Measurements from ENCODE around the gene TRIOBP. TPM values are rescaled to one million over a fixed set of nuclear protein-coding genes. Genes with fewer than 3 reads are reported as not detected.
"Not testable (repeated sequence)": the region's sequence is repeated elsewhere in the genome, so short reads cannot be mapped to it uniquely, and the experiment has no call there.

The TRIOBP gene
- total RNA-seq, 1 experiment from 2014 or later: 170 TPM

DNA sequence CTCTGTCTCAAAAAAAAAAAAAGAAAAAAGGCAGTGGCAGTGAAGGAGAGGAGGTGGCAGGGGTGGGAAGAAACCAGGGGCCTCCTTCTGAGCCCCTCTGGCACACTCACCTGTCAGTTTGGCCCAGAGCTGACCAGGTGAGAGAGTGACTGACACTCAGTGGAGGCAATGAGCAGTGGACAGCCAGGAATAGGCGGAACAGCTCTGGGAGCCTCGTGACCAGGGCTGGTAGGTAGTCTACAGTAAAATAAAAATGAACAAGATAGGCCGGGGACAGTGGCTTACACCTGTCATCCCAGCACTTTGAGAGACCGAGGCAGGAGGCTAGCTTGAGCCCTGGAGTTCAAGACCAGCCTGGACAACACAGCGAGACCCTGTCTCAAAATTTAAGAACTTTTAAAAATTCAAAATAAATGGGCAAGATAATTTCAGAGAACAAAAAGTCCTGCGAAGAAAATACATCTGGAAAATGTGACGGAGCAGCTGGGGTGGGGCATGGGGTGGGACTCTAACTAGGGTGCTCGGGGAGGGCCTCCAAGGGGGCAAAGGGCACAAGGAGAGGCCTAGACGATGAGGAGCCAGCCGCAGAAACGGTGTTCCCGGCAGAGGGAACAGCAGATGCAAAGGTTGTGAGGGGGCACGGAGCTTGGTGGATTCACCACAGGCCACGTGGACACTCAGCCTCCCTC lies 42.1 kb upstream of the TRIOBP start:
- no peak overlapping the region for H3K4me3 ChIP-seq
- peaks cover 3% of the 10 kb centered on the region for H4K20me1 ChIP-seq (ENCODE audit: insufficient read depth)
- no peaks in the 10 kb centered on the region for H3K9me2 ChIP-seq (ENCODE audit: insufficient read depth)
- TF ChIP-seq EZH2 (IDR thresholded peaks at IDR 0.05; ENCODE audit: low read depth): no peak
- TF ChIP-seq, protein P1, sequence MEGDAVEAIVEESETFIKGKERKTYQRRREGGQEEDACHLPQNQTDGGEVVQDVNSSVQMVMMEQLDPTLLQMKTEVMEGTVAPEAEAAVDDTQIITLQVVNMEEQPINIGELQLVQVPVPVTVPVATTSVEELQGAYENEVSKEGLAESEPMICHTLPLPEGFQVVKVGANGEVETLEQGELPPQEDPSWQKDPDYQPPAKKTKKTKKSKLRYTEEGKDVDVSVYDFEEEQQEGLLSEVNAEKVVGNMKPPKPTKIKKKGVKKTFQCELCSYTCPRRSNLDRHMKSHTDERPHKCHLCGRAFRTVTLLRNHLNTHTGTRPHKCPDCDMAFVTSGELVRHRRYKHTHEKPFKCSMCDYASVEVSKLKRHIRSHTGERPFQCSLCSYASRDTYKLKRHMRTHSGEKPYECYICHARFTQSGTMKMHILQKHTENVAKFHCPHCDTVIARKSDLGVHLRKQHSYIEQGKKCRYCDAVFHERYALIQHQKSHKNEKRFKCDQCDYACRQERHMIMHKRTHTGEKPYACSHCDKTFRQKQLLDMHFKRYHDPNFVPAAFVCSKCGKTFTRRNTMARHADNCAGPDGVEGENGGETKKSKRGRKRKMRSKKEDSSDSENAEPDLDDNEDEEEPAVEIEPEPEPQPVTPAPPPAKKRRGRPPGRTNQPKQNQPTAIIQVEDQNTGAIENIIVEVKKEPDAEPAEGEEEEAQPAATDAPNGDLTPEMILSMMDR (conservative IDR thresholded peaks at IDR 0.05): no peak
- no peak overlapping the region for H3K4me2 ChIP-seq
- no peaks in the 10 kb centered on the region for H3K27me3 ChIP-seq (ENCODE audit: insufficient read depth, low read depth)
- no peaks in the 10 kb centered on the region for H3K9me3 ChIP-seq (ENCODE audit: insufficient read depth, low read depth)
- H3K27ac ChIP-seq: no peak overlapping the region
- ChIA-PET POLR2A (ENCODE audit: unreplicated experiment) (interaction anchor here (0.5 to 0.6 kb wide), 2 partner anchors 153 to 225 kb away, joined by 3 to 4 read pairs; partner anchors contain the start of gene GCAT), CTCF (interaction anchor here (0.6 kb wide), 1 partner anchor 971 kb away, joined by 3 read pairs; no protein-coding TSS in a partner anchor)
- no peak overlapping the region for H2AFZ ChIP-seq
- DNase-seq: no peak
- intact Hi-C loops (cut with micrococcal nuclease; ENCODE audit: unreplicated experiment): no loop called here
- peaks cover 7% of the 10 kb centered on the region for H3K79me2 ChIP-seq (ENCODE audit: low read depth)
- 0 out of 2 replicates have a peak, but pooled peaks cover 5% of the 10 kb centered on the region for H3K36me3 ChIP-seq (ENCODE audit: low read depth)
- peaks cover 11% of the 10 kb centered on the region for H3K4me1 ChIP-seq (replicated peaks; ENCODE audit: insufficient read depth)
- H3F3A ChIP-seq (ENCODE audit: insufficient read depth, low read depth): peaks cover 22% of the 10 kb centered on the region
- no TSS peak for BruUV-seq (replicated peaks)

DNA sequence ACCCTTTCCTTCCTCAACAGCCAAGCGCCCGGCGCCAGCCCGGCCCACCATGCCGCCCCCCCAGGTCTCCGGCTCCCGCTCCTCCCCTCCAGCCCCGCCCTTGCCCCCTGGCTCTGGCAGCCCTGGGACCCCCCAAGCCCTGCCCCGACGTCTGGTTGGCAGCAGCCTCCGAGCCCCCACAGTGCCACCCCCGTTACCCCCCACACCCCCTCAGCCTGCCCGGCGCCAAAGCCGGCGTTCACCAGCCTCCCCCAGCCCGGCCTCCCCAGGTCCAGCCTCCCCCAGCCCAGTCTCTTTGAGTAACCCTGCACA lies 41.6 kb upstream of the TRIOBP start:
- Histone ChIP-seq H4K20me1 (ENCODE audit: insufficient read depth) (peaks cover 8% of the 10 kb centered on the region), H3K9me2 (ENCODE audit: insufficient read depth) (no peaks in the 10 kb centered on the region), H3K79me2 (ENCODE audit: low read depth) (peaks cover 12% of the 10 kb centered on the region), H2AFZ (no peak overlapping the region), H3K9me3 (ENCODE audit: insufficient read depth, low read depth) (no peaks in the 10 kb centered on the region), H3K27ac (no peak overlapping the region), H3K4me2 (no peak overlapping the region), H3F3A (ENCODE audit: insufficient read depth, low read depth) (peaks cover 25% of the 10 kb centered on the region), H3K4me1 (replicated peaks; ENCODE audit: insufficient read depth) (peaks cover 16% of the 10 kb centered on the region), H3K4me3 (no peak overlapping the region), H3K36me3 (ENCODE audit: low read depth) (0 out of 2 replicates have a peak, but pooled peaks cover 5% of the 10 kb centered on the region), H3K27me3 (ENCODE audit: insufficient read depth, low read depth) (no peaks in the 10 kb centered on the region)
- TF ChIP-seq, protein P1 (conservative IDR thresholded peaks at IDR 0.05): no peak
- TF ChIP-seq EZH2 (IDR thresholded peaks at IDR 0.05; ENCODE audit: low read depth): no peak
- intact Hi-C loops (cut with micrococcal nuclease; ENCODE audit: unreplicated experiment): no loop called here
- DNase-seq: no peak
- ChIA-PET CTCF (no interaction called here), POLR2A (ENCODE audit: unreplicated experiment) (no interaction called here)
- no TSS peak for BruUV-seq (replicated peaks)

DNA sequence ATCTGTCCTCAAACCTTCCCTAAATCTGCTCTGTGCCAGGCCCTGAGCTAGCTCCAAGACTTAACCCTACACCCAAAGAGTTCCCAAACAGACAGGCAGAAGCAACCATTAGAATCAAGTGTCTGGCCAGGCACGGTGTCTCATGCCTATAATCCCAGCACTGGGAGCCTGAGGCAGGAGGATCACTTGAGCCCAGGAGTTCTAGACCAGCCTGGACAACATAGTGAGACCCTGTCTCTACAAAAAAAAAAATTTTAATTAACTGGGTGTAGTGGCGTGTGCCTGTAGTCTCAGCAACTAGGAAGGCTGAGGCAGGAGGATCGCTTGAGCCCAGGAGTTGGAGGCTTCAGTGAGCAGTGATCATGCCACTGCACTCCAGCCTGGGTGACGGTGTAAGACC lies 40.3 kb upstream of the TRIOBP start:
- H3K9me2 ChIP-seq (ENCODE audit: insufficient read depth); DNase-seq; H3K9me3 ChIP-seq (ENCODE audit: insufficient read depth, low read depth); H3K4me2 ChIP-seq; H3K27ac ChIP-seq; H3K27me3 ChIP-seq (ENCODE audit: insufficient read depth, low read depth); BruUV-seq (replicated peaks); H3K36me3 ChIP-seq (ENCODE audit: low read depth); H3K4me3 ChIP-seq; CTCF ChIA-PET; H2AFZ ChIP-seq; intact Hi-C loops (cut with micrococcal nuclease; ENCODE audit: unreplicated experiment): not testable (repeated sequence)
- Histone ChIP-seq H3F3A (ENCODE audit: insufficient read depth, low read depth) (peaks cover 25% of the 10 kb centered on the region), H3K4me1 (replicated peaks; ENCODE audit: insufficient read depth) (peaks cover 28% of the 10 kb centered on the region), H4K20me1 (ENCODE audit: insufficient read depth) (peaks cover 14% of the 10 kb centered on the region), H3K79me2 (ENCODE audit: low read depth) (peaks cover 25% of the 10 kb centered on the region)
- POLR2A ChIA-PET (ENCODE audit: unreplicated experiment): interaction anchor here (0.7 kb wide), 1 partner anchor 131 kb away, joined by 4 read pairs; no protein-coding TSS in a partner anchor

All from PC-9 (cell line).